ENCODE data around the gene OSBP2.

OSBP2 gene

DNA sequence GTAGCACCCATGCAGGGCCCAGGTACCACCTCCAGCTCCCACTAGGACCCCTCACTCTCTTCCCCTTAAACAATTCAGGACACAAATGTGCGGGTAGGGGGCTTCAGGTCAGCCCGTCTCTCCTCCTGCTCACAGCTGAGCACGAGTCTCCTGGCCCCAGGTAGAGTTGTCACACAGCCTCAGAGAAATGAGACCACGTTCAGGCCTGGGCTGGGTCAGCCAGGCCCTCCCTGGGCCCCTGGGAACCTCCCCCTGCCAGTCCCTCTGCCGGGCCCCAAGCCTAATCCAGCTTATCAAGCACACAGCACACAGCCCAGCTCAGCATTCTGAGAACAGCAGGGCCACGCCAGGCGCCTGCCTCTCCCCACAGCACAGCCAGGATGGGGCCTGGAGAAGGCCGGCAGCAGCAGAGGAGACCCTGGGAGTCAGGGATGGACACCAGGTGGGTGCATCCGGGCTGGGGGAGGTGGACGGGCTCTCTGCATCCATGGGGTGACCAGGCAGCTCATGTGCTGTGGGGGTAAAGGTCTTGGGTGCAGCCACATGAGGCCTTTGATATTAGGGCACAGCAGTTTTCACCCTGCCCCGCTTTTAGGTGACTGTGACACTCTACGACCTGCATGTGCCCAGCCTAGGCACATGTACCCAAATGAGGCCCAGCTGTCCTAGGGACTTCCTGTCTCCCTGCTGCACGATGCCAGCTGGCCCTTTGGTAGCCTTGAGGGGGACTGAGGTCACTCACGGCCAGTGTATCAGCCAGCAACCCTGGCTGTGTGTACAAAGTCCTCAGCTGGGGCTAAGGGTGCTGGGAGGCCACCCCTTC is 186.9 kb downstream of the OSBP2 start:
- peak; percentile 92 for DNase-seq (ENCODE audit: low spot score)

DNA sequence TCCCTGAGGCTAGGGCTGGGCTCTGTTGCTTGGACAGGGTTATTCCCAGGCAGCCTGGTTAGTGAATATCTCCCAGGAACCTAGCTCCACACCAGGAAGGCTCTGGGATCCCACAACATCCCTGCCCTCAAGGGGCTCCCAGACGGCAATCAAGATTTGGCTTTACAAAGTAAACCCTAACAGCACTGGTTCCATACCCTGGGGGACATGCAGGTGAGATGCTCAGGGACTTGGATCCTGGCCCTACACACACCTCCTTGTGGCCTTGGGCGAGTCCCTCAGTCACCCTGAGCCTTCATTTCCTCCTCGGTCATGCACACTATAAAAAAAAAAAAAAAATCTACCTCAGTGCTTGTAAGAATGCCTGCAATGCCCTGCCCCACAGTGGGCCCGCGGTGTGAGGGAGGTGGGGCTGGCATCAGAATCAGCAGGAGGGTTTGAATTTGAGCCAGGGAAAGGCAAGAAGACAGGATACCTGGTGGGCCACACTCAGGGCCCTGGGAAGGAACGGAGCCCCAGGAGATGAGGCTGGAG is 187.6 kb downstream of the OSBP2 start:
- no peak for DNase-seq (ENCODE audit: low spot score)

DNA sequence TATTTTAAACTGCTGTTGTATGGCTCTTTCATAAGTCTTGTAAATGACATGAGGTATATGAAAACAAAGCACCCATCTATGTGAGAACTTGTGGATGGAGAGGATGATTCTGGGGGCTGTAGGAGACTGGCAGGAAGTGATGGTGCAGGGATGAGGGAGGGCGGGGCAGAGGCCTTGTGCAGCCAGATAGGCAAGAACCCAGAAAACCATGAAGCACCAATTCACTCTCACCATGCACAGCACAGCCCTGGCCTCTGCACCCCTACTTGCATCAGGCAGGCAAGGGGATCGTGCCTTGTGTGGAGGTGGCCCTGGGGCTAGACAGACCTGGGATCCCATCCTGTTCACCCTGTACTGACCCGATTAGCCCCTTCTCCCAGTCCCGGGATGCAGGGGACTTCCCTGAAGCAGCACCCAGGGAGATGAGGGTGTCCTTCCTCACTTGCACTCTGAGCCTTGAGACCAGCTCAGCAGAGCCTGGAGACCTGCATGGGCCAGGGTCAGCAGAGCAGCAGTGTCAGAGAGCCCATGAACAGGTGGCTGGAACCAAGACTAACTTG is 188.4 kb downstream of the OSBP2 start:
- no peak for DNase-seq (ENCODE audit: low spot score)

DNA sequence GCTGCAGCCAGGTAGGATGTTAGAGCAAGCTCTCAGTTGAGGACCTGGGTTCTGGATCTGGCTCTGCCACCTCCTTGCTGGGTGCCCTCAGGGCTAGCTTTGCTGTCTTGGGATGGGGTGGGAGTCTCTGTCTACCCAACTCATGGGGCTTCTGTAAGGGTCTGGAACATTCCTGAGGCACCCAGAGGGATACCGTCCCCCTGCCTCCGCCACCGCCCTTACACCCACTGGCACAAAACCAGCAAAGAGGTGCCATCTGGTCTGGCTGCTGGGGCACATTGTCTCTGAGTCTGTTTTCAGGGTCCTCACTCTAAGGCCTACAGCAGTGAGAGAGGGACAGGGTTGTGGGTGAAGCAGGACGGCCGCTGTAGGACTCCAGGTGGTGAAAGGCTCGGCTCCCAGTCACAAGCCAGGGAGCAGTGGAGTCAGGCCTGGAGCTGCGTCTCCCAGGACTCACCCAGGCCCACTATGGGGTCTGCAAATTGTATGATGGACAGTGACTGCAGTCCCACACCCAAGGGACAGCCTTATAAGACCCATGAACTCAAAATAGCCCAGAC is 189.0 kb downstream of the OSBP2 start:
- no peak for DNase-seq (ENCODE audit: low spot score)

DNA sequence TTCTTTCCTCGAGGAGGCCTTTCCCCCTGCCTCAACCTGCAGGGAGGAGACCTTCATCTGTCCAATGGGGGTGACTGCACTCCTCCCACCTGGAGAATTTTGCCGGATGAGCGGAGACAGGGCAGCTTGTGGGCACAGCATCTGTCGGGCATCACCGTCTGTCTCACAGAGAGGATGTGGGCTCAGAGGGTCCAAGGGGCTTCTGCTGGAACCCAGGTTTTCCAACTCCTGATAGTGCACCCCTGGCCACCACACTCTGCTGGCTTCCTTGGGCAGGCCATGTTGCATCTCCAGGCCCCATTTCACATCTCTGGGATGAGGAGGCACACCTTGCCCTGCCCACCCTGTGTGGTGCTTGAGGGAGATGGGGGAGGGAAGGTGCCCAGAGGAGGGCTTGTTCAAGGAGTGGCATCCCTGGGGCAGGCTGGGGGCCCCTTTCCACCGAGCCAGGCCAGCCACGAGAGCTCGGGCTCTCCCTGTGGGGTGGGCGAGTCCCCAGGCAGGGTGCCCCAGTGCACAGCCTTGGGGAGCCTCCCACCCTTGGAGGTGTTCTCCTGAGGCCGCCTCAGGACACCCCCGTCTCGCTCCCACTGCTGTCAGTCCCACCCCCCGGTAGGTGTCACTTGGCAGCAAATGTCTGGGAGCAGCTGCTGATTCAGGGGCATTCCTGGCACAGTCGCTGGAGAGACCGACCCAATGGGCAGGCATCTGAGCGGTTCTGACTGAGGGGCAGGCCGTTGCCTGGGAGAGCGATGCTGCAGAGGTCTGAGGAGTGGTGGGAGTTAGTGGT is 189.7 kb downstream of the OSBP2 start:
- no peak for DNase-seq (ENCODE audit: low spot score)

DNA sequence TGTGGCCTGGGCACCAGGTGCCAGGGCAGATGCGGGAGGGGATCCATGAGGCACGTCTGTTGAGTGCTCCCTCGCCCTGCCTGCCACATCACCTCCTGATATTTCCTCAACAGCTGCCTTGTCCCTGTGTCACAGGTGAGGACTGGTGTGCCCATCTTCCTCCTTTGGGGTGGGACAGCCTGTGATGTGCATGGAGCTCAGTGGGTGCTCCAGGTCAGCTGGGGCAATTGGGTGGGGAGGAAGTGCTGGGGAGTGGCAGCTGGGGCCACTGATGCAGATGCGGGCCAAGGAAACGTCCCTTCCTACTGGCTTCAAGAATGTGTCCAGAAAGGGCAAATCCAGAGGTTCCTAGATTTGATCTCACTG is 190.3 kb downstream of the OSBP2 start:
- DNase-seq (ENCODE audit: low spot score), result no peak

DNA sequence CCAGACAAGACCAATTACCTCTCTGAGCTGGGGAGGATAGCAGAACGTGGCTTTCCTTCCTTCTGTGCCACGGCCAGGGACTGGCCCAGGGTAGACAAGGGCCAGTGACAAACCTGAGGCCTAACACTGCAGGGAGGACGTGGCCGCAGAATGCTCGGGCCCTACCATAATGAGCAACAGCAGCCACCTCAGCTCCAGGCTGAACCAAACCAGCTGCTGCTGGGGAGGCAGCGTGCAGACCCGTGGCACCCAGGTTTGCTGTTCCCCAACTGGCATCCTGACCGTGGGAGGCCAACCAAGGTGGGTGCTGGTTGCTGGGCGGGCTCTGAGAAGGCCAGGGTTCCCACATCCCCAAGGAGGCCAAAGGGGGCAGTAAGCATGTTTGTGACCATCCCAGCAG is 190.9 kb downstream of the OSBP2 start:
- DNase-seq (ENCODE audit: low spot score), result no peak

DNA sequence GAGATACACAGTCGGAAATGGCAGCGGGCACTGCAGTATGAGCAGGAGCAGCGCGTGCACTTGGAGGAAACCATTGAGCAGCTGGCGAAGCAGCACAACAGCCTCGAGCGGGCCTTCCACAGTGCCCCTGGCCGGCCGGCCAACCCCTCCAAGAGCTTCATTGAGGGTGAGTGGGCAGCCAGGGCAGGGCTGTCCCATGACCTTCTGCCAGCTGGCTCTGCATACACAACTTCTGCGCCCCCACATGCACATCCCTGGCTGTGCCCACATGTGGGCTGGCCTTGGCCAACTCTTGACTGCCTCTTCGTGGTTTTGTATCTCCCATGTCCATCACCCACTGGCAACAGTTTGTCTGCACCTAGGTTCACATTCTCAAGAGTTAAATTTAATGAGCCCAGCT is 192.8 kb downstream of the OSBP2 start:
- DNase-seq (ENCODE audit: low spot score), result peak; percentile 24

DNA sequence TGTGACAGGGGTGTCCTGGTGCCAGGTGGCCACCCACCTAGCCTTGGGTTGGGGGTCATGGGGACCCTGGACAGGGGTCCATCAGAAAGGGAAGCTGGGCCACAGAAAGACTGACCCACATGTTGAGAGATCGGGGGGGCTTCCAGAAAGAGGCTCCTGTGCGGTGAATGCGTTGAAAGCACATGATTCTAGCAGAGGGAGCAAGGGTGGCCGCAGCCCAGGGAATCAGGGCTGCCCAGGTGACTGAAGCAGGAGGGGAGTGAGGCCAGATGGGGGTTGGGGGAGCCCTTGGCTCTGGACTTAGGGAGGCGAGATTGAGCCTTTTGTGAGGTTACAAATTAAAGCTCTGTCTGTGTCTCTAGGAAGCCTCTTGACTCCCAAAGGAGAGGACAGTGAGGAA is 193.2 kb downstream of the OSBP2 start:
- peak; percentile 16 for DNase-seq (ENCODE audit: low spot score)

DNA sequence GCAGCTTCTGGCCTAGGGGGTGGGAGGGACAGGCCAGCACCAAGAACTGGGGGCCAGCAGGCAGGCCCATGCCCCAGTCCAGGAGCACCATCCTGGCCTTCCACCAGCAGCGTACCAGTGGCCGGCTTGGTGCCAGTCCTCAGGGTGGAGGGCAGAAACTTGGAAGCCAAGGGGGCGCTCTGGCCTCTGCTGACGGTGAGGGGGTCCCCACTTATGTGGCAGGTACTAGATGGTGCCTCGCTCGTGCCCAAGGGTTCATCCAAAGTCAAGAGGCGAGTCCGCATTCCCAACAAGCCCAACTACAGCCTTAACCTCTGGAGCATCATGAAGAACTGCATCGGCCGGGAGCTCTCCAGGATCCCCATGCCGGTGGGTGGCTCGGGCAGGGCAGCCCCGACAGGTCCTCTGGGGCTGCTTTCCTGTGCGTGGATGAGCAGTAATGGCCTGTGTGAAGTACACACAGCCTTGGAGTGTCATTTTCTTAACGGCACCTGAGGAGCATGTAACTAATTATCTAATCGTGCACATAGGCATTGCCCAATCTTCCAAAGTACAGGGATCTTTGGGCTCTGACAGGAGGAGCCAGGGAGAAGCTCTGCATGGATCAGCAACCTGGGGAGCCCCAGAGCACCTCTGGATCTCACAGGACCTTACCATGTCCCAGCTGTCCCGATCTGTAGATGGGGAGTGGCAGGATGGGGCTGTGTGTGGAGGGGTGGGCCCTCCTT is 194.8 kb downstream of the OSBP2 start:
- peak; percentile 20 for DNase-seq (ENCODE audit: low spot score)

DNA sequence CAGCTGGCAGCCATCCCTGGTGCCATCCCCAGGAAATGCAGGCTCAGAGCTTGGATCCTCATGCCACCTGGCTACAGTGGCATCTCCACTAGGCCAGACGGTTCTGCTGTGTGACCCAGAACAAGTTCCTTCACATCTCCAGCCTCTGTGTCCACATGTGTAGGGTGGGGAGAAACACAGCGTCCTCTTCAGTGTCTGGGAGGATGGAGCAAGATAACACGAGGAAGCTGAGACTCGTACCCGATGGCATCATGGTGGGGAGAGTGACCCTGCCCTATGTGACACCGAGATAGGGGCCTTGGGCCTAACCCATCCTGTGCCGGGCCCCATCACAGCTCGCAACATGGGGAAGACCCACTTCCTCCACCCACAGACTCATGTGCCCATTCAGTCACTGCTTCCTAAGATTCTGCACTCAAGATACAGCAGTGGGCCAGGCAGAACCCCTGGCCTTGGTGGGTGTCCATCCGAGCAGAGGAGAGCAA is 195.4 kb downstream of the OSBP2 start:
- peak; percentile 17 for DNase-seq (ENCODE audit: low spot score)

DNA sequence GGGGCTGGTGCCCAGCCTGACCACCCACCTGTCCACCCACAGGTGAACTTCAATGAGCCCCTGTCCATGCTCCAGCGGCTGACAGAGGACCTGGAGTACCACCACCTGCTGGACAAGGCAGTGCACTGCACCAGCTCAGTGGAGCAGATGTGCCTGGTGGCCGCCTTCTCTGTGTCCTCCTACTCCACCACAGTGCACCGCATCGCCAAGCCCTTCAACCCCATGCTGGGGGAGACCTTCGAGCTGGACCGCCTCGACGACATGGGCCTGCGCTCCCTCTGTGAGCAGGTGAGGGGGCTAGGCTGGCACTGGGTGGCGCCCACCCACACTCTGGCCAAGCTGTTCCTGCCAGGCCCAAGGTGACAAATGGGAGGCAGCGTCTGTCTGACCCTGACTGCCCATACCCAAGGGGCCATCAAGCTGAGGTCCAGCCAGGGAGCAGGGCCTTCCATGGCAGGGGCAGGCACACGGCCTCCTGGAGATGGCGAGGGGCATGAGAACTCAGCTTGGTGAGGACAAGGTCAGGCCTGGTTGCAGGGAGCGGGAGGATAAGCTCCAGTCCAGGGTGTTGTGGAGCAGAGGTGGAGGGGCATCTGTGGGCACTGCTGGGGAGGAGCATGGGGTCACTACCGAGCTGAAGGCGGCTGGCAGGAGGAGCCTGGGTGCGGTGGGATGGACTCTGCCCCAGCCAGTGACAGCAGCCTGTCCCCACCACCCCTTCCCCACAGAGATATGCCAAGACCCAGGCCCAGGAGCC is 196.2 kb downstream of the OSBP2 start:
- peak; percentile 78 for DNase-seq (ENCODE audit: low spot score)

DNA sequence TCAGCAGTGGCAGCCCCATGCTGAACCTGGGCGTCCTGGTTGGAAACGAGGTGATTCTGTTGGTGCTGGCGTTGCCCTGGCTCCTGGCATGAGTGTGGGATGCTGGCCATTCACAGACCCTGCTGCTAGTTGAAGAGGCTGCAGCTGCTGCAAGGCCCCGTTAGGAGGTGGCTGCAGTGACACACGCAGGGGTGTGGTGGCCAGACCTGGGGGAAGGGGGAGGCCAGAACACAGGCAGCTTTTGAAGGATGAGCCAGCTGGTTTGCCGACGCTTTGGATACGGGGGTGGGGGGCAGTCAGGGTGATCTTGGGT is 196.7 kb downstream of the OSBP2 start:
- DNase-seq (ENCODE audit: low spot score), result peak; percentile 26

DNA sequence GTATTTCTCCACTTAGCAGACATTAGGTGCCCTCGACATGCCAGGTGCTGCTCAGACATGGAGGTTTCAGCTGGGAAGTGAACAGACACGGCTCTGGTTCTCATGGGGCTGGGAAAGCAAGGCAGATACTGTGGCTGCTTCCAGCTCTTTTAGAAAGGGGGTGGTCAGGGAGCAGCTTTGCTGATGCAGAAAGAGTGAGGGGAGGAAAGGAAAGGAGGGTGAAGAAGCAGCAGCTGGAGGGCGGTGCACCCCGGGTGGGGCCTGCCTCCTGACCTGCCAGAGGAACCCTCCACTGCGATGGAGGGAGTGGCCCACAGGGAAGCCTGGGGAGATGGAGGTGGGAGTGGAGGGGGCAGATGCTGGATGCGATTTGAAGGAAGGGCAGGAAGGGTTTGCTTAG is 197.1 kb downstream of the OSBP2 start:
- peak; percentile 20 for DNase-seq (ENCODE audit: low spot score)

DNA sequence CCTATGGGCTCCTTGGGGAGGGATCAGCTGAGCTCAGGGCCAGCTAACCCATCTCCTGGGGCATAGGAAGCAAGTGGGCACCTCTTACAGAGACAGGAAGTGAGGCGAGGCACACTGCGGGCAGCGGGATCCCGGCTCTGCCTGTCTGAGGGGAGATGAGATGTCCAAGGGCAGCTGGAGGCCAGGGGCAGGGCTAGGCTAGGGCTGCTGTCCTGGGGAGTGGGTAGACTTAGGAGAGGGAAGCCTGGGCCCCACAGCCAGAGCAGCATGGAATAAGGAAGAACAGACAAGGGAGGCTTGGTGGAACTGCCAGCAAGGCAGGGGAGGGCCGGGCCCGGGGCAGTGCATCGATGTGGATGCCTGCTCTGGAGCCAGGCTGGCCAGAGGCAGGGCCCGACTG is 197.6 kb downstream of the OSBP2 start:
- DNase-seq (ENCODE audit: low spot score), result peak; percentile 12

DNA sequence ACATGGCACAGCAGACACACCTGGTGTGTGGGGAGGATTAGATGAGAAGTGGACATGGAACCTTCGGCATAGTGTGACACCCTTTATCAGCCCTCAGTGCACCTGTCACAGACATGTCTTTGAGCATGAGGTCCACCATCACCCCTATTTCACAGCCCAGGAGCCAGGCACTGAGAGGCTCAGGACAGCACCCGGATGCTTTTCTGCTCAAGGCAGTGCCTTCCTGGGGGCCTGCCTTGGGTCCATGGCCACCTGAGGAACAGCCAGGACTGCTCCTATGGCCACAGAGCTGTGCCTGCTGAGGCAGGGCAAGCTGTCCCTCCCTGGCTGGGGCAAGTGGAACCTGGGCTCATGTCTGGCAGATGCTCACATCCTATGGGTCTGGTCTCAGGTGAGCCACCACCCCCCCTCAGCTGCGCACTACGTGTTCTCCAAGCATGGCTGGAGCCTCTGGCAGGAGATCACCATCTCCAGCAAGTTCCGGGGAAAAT is 198.1 kb downstream of the OSBP2 start:
- DNase-seq (ENCODE audit: low spot score), result no peak

DNA sequence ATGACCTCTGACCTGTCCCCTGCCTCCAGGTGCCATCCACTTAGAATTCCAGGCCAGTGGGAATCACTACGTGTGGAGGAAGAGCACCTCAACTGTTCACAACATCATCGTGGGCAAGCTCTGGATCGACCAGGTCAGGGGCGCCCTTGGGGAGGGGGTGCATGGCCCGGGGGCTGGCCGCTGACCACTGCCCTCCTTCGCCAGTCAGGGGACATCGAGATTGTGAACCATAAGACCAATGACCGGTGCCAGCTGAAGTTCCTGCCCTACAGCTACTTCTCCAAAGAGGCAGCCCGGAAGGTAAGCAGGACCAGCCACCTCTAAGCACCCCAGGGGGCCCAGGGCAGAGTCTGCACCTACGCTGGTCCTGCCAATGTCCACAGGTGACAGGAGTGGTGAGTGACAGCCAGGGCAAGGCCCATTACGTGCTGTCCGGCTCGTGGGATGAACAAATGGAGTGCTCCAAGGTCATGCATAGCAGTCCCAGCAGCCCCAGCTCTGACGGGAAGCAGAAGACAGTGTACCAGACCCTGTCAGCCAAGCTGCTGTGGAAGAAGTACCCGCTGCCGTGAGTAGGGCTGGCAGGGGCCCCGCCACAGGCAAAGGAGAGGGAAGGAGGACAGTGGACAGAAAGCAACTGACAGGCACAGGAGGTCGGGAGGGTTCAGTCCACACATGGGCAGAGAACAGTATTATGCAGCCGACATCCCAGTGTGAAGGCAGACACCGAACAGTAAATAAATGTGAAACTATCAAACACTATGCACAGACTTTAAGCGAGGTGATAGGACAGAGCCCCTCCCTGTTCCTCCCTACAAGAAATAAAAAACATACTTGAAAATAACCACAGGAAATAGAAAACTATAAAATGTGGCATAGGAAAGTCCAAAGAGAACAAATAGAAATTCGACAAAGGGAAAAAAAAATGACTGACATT is 199.0 kb downstream of the OSBP2 start:
- DNase-seq (ENCODE audit: low spot score), result peak; percentile 10

DNA sequence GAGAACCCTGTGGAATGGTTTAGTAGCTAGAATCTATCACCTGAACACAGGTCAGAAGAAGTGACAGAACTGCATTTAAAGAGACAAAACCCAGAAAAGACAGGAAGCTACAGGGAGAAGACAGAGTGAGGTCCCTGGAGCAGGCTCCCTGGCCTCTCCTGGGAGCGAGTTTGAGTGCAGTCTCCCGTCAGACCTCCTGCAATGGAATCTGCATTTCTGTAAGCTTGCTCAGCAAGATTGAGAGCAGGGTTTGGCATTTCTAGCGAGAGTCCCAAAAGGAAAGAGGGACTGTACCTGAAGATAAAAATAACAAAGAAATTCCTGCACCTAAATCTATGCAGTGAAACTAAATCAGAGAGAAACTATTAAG is 199.7 kb downstream of the OSBP2 start:
- DNase-seq (ENCODE audit: low spot score), result no peak

DNA sequence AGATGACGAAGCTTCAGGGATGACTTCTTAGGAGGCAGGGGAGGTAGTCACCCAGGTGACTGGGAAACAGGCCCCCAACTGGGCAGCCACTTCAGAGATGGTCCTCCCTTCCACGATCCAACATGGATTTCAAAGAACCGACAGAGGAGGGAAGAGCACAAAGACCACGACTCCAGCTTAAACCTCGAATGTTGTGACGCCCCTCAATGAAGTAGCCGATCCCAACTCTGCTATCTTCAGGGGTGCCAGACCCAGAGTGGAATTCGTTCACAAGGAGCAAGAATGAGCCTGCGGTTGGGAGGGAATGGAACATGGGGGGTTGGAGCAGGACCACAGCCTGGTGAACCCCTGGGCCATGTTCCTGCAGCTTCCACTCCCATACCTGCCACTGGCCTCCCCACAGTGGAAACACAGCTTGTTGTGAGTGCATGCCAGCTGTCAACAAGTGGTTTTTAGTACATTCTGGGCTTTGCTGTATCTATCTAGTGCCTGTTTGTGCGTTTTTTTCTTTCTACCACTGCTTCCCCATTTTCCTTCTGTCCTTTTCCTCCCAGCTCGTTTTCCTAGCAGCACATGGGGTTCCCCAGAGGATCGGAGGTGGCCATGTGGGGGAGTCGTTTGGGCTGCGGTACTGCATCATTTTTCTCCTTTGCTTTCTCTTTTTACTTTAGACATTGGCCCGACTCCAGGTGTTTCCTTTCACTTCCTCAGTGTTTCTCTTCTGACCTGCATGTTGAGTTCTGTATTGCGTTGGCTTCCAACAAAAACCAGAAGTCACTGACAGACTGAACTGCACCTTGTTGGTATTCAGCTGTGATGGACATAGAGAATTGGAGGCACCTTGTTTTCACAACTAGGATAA is 208.1 kb downstream of the OSBP2 start:
- peak; percentile 22 for DNase-seq (ENCODE audit: low spot score)
